Peyer's patch (tissue), 4 donors: ENCODE data around the gene TSGA10. TPM values are rescaled to one million over a fixed set of nuclear protein-coding genes. Genes with fewer than 3 reads are reported as not detected.
"Not testable (repeated sequence)": the region's sequence is repeated elsewhere in the genome, so short reads cannot be mapped to it uniquely, and the experiment has no call there.

Experiments used
- DNase-seq, 3 donors: peaks; one replicate each; pipeline ENCODE4 v3.0.0-alpha.2; 2017 to 2019
- H3K27ac ChIP-seq, 4 donors: fragments of 200-600 bp; sonication (generic); one replicate each; pipeline ENCODE4 v1.5.1; 2016 to 2019
- H3K27me3 ChIP-seq, 2 donors: fragments of 200-600 bp; sonication (generic); one replicate each; pipeline ENCODE4 v1.5.1; 2019
- H3K36me3 ChIP-seq, 3 donors: fragments of 200-600 bp; sonication (generic); one replicate each; pipeline ENCODE4 v1.5.1; 2016 to 2019
- H3K4me1 ChIP-seq, 4 donors: fragments of 200-600 bp; sonication (generic); one replicate each; pipeline ENCODE4 v1.5.1; 2016 to 2019
- H3K4me3 ChIP-seq, 4 donors: fragments of 200-600 bp; sonication (generic); 1 replicate in 3 of 4; 2 replicates in 1 of 4; pipeline ENCODE4 v1.5.1; 2016 to 2019; ENCODE audit warnings: mild to moderate bottlenecking in 1 of 4
- H3K9me3 ChIP-seq, 4 donors: fragments of 200-600 bp; sonication (generic); one replicate each; pipeline ENCODE4 v1.5.1; 2016 to 2019; ENCODE audit warnings: mild to moderate bottlenecking in 1 of 4
- POLR2A ChIP-seq, 2 donors: fragments of 450-650 bp; IDR thresholded peaks; one replicate each; pipeline ENCODE4 v1.5.1; 2017; ENCODE audit warnings: antibody characterized with exemption in 2 of 2, mild to moderate bottlenecking in 2 of 2, moderate library complexity in 2 of 2
- total RNA-seq, 4 donors: library from RNA; depleted of rRNA; stranded (reverse); fragments of >200 nt; gene quantifications; one replicate each; pipeline ENCODE4 v1.1.0, GENCODE V29; 2016
- TF ChIP-seq, protein P1 (sequence below), 6 experiments: fragments of 450-650 bp in 4 of 6; fragments of 200-600 bp in 2 of 6; sonication (generic) in 1 of 6; IDR thresholded peaks; one replicate each; pipeline ENCODE4 v1.5.1; 2017 to 2019; ENCODE audit warnings: antibody characterized with exemption in 6 of 6, mild to moderate bottlenecking in 3 of 6, moderate library complexity in 1 of 6

Gene TSGA10
- total RNA-seq, 4 donors from 2014 or later: 6.7 to 21.5 (median 11.0) TPM

- Histone ChIP-seq H3K4me1 (peaks cover 0 to 4% (median 0%) of the 10 kb centered on the region in 4 donors), H3K4me3 (no peak overlapping the region), H3K27me3 (no peaks in the 10 kb centered on the region), H3K27ac (no peak overlapping the region), H3K36me3 (no peaks in the 10 kb centered on the region), H3K9me3 (no peaks in the 10 kb centered on the region)
- TF ChIP-seq, protein P1, sequence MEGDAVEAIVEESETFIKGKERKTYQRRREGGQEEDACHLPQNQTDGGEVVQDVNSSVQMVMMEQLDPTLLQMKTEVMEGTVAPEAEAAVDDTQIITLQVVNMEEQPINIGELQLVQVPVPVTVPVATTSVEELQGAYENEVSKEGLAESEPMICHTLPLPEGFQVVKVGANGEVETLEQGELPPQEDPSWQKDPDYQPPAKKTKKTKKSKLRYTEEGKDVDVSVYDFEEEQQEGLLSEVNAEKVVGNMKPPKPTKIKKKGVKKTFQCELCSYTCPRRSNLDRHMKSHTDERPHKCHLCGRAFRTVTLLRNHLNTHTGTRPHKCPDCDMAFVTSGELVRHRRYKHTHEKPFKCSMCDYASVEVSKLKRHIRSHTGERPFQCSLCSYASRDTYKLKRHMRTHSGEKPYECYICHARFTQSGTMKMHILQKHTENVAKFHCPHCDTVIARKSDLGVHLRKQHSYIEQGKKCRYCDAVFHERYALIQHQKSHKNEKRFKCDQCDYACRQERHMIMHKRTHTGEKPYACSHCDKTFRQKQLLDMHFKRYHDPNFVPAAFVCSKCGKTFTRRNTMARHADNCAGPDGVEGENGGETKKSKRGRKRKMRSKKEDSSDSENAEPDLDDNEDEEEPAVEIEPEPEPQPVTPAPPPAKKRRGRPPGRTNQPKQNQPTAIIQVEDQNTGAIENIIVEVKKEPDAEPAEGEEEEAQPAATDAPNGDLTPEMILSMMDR (IDR thresholded peaks at IDR 0.05): no peak
- TF ChIP-seq POLR2A (IDR thresholded peaks at IDR 0.05): no peak
- DNase-seq: no peak
Measured at GRCh38 chr2:99139003-99139402, 15.7 kb downstream of the TSGA10 start.

GRCh38 chr2:99135044-99135556 lies 19.6 kb downstream of the TSGA10 start:
- not testable (repeated sequence) for DNase-seq, H3K27ac ChIP-seq, H3K4me3 ChIP-seq, H3K27me3 ChIP-seq, H3K4me1 ChIP-seq, H3K36me3 ChIP-seq
- peaks cover 0 to 13% (median 0%) of the 10 kb centered on the region in 4 donors for H3K9me3 ChIP-seq

GRCh38 chr2:99127981-99128380 lies 26.8 kb downstream of the TSGA10 start:
- TF ChIP-seq, protein P1 (IDR thresholded peaks at IDR 0.05): no peak
- no peak for DNase-seq
- Histone ChIP-seq H3K36me3 (peaks cover 0 to 9% (median 0%) of the 10 kb centered on the region in 3 donors), H3K27ac (no peak overlapping the region), H3K4me1 (no peaks in the 10 kb centered on the region), H3K4me3 (no peak overlapping the region), H3K9me3 (peaks cover 0 to 19% (median 0%) of the 10 kb centered on the region in 4 donors), H3K27me3 (no peaks in the 10 kb centered on the region)

GRCh38 chr2:99112617-99113016 lies 42.1 kb downstream of the TSGA10 start:
- TF ChIP-seq POLR2A (IDR thresholded peaks at IDR 0.05): no peak
- TF ChIP-seq, protein P1 (IDR thresholded peaks at IDR 0.05): no peak
- Histone ChIP-seq H3K27ac (no peak overlapping the region), H3K36me3 (no peaks in the 10 kb centered on the region), H3K4me1 (no peaks in the 10 kb centered on the region), H3K9me3 (no peaks in the 10 kb centered on the region), H3K27me3 (no peaks in the 10 kb centered on the region), H3K4me3 (no peak overlapping the region)
- no peak for DNase-seq

GRCh38 chr2:99111945-99112344 lies 42.8 kb downstream of the TSGA10 start:
- no peaks in the 10 kb centered on the region for H3K36me3 ChIP-seq
- DNase-seq: no peak
- H3K4me3 ChIP-seq: no peak overlapping the region
- no peaks in the 10 kb centered on the region for H3K27me3 ChIP-seq
- no peak overlapping the region for H3K27ac ChIP-seq
- TF ChIP-seq POLR2A (IDR thresholded peaks at IDR 0.05): no peak
- TF ChIP-seq, protein P1 (IDR thresholded peaks at IDR 0.05): no peak
- H3K4me1 ChIP-seq: no peaks in the 10 kb centered on the region
- H3K9me3 ChIP-seq: no peaks in the 10 kb centered on the region

GRCh38 chr2:99111236-99111635 lies 43.5 kb downstream of the TSGA10 start:
- Histone ChIP-seq H3K9me3 (no peaks in the 10 kb centered on the region), H3K4me3 (no peak overlapping the region), H3K36me3 (no peaks in the 10 kb centered on the region), H3K27ac (no peak overlapping the region), H3K4me1 (no peaks in the 10 kb centered on the region), H3K27me3 (no peaks in the 10 kb centered on the region)
- no peak for DNase-seq
- TF ChIP-seq POLR2A (IDR thresholded peaks at IDR 0.05): no peak
- TF ChIP-seq, protein P1 (IDR thresholded peaks at IDR 0.05): no peak
